8988T (cell line): ENCODE data around the gene EIPR1.

Source experiments
- DNase-seq: peaks from one replicate; pipeline ENCODE4 v3.0.0; 2011

The EIPR1 gene

DNA sequence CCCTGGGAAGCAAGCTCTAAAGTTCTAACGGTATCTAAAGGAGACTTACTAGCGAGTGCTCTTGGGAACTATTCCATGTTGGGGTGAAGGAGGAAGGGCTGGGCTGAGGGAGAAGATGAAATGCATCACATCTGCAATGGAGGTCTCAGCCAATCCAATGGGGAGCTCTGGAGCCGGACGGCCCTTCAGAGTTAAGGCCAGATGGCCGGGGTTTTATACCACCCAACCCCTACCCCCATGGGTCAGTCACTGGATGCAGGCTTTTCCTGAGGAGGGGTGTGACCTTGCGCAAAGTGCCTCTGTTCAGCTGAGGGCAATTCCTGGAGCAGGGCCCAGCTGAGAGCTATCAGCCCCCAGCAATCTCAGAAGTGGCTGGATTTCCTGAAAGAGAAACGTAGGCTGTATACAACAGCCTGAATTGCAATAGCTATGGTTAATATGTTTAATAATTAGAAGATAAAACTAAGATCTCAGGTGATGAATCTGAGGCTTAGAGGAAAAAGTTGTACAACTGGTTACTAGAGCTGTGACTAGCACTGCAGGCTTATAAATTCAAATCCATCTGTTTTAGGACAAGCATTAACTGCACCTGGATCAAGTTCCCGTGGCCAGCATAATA lies 21.6 kb downstream of the EIPR1 start:
- DNase-seq, result no peak

DNA sequence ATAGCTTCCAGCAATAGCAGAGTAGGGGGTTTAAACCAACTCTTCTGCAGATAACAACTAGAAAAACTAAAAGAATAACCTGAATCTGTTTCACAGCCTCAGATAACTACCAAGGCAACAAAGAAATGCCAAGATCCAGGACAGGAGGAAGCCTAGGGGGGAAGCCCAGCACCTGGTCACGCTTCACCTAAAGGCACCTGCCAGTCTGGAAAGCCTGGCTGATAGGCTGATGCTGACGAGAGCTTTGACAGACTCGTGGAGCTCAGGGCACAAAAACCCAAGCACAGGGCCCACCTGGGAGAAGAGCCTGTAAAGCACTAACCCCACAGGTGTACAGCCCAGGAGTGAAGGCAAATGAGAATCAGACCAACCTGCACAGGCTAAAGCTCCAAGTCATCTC lies 22.6 kb downstream of the EIPR1 start:
- DNase-seq, result no peak

DNA sequence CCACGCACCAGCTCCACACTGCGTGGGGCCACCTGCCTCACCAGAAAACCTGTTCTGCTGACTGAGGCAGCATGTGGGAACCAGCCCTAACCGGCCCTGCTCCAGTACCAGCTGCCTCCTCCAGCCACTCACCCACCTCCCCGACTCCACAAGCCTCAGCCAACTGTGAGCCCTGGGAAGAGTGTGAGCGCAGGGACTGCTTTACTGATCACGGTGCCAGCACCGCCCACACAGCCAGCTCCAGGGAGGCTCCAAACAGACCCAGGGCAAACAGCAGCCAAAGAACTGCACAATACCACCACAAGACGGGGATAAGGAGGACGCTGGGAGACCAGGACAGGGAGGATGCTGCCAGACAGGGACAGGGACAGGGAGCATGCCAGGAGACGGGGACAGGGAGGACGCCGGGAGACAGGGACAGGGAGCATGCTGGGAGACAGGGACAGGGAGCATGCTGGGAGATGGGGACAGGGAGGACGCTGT lies 28.4 kb downstream of the EIPR1 start:
- DNase-seq, result no peak

DNA sequence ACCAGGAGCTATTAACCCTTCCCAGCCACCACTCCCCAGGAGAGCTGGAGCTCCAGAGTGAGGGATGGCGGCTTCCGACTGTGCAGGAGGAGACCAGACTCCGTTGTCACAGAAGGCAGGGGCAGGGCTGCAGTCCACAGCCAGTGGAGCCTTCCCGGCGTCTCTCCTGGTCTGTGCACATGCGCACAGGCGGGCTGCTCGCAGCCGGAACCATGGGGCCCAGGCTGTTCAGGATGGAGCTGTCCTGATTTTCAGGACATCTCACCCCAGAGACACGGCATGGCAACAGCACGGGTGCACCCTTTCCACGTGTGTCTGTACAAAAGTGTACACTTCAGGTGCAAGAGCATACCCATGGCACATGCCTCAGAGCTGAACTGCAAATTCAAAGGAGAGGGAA lies 28.9 kb downstream of the EIPR1 start:
- no peak for DNase-seq

DNA sequence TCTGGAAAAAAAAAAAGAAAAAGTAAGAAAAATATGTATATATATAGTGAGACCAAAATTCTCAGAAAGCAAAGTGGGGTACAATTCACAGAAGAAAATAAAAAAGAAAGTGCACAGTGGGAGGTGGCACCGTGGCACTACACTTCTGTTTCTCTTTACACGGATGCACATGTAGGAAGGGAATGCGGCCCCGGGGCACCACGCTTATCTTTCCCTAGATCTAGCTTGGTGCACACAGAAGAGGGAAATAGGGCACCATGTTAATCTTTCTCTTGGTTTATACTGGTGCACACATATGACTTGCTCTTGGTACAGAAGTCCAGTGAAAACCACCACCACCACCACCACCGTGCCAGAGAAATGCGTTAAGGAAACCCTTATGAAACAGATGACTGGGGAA lies 32.0 kb downstream of the EIPR1 start:
- DNase-seq, result no peak

DNA sequence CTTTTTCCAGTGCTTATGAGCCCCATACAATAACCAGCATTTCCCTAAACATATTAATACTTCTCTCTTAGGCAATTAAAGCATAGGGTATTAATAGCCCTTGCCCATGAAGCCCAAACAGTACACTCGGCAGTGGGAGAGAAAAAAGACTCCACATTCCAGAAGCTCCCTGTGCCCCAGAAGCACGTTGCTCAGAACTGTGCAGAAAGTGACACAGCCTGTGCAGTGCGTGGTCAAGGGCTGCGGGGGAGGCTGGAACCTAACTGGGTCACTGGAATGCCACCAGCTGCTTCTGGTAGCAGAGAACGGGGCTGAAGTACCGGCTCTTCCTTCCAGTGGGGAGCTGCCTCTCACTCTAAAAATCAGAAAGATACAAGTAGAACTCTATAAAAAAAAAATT lies 32.7 kb downstream of the EIPR1 start:
- DNase-seq, result no peak

DNA sequence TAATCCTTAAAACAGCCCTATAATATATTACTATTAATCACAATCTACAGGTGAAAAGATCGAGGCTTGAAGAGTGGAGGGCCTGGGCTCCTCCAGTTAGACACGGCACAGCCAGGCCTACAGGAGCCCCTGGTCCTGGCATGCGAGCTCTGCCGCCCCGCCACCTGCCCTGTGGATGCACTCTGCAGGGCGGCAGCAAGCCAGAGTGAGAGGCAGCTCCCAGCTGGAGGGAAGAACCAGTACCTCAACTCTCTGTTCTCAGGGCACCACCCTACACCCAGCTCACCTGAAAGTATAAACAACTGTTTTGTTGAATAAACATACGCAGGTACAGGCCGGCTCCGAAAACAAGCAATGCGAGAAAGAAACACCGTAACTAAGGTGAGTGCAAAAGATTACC lies 34.6 kb downstream of the EIPR1 start:
- DNase-seq, result no peak

DNA sequence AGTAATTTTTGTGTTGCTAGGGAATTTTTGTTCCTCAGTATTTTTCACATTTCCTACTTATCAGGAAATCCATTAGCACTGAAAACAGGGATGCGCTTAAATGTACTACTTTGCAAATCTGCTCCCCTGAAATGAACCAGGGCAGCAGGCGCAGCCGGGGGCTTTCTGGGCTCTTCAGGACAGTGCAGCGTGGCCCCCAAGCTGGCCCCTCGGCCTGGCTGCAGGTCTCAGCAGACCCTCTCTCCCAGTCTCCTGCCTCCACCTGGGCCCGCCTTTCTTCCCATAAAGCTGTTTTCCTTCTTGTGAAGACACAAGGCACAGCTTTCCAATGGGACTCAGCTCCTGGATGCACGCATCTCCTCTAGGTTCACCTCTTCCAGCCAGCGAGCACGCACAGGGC lies 35.3 kb downstream of the EIPR1 start:
- DNase-seq, result no peak

DNA sequence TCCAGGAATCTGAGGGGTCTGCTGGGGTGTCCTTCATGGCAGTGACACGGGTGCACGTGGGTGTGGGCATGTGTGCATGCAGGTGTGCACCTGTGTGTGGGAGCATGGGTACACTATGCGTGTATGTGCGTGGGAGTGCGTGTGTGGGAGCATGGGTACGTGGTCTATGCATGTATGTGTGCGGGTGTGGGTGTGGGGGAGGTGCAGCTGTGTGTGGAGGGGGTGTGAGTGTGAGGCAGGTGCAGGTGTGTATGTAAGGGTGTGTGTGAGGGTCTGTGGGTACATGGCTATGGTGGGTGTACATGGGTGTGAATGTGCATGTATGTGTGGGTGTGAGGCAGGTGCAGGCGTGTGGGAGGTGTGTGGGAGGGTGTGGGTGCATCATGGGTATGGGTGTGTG lies 36.3 kb downstream of the EIPR1 start:
- no peak for DNase-seq

DNA sequence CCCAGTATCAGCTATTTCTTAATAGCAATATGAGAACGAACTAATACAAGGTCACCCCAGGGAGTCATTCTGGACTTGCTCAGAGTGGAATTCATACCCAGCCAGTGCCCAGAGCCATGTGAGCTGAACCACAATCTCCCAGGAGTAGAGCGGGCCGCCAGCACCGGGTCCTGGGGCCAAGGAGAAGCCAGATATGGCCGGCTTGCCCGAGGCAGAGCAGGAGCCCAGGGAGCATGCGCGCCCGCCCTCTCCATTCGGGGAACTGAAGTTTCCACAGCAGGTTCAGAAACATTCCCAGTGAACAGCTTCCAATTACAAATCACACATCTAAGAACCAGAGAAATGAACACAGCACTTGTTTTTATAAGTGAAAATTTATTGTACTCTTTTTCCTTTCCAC lies 37.5 kb downstream of the EIPR1 start:
- no peak for DNase-seq

DNA sequence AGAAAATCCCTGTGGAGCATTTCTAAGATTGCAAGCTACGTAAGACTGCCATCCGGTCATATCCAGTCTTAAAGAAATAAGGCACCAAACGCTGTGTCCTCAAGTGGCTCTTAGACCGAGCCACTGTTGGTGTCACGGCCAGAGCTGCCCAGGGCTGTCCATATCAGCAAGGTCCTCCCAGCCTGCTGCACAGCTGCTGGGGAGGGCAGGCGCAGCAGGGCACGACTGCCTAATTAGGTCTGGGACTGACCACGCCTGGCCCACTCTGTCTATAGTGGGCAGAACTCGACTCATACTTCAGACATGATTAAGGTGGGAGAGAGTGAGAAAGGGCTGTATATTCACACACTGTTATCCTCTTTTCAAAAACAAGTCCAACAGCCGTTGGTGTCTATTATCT lies 39.3 kb downstream of the EIPR1 start:
- no peak for DNase-seq

DNA sequence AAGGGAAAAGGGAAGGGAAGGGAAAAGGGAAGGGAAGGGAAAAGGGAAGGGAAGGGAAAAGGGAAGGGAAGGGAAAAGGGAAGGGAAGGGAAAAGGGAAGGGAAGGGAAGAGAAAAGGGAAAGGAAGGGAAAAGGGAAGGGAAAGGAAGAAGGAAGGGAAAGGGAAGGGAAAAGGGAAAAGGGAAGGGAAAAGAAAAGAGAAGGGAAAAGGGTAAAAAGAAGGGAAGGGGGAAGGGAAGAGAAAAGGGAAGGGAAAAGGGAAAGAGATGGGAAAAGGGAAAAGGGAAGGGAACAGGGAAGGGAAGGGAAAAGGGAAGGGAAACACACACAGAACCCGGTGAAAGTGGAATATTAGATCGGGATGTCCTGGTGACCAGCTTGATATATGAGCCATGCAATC lies 40.8 kb downstream of the EIPR1 start:
- DNase-seq, result no peak

DNA sequence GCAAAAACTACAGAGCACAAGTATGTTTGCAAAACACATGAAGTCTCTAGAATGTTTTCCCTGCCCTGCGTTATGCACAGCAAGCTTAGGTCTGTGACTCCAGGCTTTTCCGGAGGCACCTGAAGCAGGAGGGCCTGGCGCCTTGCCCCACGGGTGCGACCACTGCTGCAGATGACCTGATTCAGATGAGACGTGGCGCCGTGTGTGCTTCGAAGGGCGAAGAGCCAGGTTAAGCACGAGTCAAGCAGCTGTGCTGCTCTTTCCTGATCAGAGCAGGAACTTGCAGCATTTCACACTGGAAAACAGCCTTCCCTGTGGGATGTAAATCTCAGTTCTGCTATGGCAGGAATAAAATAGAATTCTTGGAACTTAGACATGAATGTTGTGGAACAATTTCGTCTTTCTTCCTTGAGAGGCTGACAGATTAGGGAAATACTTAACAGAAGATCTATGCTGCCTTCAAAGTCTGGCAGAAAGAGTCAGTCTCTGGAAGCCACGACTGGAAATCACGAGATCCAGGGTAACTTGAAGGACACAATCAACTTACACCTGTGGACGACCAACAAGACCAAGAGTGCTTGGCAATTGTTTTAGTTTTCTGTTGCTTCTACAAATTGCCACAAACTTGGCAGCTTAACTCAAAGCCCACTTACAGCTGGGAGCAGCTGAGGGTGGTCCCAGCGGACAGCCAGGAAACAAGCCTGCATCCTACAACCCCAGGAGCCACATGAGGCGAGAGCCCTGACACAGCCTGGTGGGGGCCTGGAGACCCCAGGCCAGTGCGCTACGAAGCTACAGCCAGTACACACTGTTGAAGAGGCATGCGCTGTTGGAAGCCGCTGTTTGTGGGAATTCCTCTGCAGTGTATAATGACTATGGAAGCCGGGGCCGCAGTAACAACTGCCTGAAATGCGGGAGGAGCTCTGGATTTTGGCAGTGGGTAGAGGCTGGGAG lies 42.9 kb downstream of the EIPR1 start:
- DNase-seq, result no peak

DNA sequence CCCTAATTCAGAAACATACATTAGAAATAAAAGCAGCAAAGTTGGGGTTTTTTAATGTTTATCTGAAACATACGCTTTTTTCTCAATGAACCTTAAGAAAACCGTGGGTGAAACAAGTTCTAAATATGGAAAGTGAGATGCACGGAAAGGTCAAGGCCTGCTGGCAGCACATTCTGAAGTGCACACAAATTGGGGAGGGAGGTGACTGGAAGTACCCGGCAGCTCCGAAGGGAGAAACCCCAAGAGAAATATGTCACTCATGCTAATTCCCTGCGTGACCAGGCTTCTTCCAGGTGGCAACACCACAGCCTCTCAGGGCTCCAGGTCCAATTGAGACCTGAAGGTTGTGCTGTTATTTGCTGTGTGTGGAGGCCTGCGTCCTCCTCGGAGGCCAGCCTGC lies 45.5 kb downstream of the EIPR1 start:
- no peak for DNase-seq

DNA sequence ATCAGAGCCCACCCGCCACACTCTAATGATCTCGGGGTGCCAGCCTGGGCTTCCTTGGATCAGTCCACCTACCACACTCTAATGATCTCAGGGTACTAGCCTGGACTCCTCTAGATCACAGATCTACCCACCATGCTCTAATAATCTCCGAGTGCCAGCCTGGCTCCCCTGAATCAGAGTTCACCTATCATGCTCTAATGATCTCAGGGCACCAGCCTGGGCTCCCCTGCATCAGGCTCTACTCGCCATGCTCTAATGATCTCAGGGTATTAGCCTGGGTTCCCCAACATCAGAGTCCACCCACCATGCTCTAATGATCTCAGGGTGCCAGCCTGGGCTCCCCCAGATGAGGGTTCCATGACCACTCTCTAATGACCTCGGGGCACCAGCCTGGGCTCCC lies 48.1 kb downstream of the EIPR1 start:
- no peak for DNase-seq

DNA sequence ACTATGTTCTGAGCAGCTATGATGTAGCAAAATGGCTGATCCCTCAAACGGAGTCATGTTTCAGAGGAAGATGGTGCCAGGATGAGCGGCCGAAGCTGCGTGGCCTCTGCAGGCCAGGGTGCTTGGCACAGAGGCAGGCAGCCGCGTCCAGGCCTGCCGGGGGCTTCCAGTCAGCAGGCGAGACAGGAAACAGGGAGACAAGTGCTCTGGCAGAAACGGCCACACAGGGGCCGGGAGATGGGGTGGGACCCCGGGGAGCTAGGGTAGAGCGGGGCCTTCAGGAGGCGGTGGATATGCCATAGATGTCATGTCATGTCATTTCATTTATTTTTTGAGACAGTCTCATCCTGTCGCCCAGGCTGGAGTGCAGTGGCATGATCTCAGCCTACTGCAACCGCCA lies 50.7 kb downstream of the EIPR1 start:
- DNase-seq, result no peak

DNA sequence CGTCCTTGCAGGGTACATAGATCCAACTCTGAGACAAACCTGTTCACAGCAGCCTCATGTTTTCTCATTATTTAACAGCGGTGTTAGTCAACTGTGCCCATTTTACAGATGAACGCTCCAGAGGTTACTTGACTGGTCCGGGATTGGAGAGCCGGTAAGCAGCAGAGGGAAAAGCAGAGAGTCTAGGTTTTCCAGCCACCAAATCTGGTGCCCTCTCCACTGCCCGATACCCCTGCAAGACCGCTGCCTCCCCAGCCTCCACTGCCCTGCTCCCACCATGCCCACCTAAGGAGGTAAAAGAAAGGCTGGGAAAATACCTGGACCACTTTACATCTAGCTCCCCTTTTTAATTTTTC lies 51.5 kb downstream of the EIPR1 start:
- no peak for DNase-seq

DNA sequence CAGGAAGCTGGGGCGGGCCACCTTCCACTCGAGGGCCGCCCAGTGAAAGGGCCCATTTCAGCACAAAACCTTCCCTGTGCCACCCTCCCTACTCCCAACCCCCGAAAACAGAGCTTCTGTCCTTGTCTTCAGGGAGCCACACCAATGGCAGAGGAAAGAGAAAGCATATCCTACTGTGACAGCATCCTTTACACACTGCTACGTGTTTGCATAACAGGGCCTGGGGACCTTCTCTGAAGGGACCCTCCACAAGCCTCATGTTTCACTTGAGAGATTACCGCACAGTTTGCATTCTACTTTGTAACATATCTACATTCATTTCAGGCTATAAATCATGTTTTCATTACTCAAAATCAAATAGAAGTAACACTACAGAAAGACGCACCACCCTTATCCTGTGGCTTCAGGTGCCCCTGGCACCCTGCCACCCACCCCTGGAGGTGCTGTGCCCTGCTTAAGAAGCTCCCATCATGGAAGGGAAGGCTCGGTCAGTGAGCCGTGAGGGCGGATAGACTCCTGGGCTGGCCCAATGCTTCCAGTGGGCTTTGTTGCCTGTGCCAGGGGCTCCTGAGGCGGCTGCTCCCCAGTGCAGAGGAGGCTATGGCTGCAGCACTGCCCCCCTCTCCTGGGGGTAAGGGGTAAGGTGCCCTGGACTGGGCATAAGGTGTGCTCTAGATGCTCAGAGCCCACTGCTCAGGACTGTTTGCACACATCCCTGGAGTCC lies 52.0 kb downstream of the EIPR1 start:
- DNase-seq, result no peak

DNA sequence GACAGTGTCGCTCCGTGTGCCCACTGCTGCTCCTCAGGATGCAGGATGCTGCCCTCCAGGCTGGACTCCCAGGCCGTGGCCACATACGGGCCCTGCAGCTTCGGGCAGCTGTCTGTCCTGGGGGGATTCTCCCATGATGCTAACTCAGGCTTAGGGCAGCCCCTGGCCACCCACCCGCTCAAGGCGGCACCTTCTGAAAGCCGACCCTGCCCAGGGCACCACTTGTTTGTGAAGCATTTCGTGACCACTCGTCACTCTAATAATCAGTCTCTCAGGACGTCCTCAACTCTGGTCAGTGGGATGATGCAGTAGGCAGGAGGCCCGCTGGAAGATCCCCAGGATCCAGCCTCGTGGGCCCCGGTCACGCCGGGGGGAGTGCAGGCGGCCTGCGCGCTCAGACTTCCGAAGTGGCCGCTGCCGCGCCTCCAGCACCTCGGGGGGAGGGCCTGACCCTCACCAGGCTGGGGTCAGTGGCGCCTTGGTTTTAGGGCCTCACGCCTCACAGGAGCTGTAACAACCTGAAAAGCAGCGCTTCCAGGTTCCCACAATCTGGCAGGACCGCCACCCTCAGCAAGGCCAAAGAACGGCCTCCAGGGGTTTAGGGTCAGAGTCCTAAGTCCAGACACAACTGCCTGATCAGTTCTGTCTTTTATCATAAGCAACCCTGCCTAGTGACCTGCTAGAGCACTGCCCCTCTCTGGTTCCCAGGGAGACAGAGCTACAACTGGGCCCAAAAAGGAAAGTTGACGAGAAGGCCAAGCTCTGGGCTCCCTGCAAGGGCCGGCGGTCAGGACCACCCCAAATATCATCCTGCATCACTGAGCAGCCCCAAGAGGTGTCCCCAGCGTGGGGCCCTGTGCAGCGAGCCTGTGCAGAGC lies 53.0 kb downstream of the EIPR1 start:
- DNase-seq, result no peak

DNA sequence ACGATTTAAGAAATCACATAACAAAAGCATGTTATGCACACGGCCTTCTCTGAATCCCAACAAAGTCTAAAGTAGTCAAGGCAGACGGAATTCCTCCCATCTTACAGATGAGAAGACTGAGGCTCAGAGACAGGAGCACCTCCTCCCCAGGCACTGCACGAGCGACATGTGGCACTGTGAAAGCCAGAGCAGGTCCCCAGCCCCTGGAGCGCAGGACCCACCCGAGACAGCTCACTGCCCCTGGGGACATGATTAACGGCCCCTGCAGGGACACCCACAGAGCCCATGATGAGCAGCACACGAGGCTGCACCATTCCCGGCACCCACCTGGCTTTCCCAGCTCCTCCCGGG lies 53.6 kb downstream of the EIPR1 start:
- no peak for DNase-seq

DNA sequence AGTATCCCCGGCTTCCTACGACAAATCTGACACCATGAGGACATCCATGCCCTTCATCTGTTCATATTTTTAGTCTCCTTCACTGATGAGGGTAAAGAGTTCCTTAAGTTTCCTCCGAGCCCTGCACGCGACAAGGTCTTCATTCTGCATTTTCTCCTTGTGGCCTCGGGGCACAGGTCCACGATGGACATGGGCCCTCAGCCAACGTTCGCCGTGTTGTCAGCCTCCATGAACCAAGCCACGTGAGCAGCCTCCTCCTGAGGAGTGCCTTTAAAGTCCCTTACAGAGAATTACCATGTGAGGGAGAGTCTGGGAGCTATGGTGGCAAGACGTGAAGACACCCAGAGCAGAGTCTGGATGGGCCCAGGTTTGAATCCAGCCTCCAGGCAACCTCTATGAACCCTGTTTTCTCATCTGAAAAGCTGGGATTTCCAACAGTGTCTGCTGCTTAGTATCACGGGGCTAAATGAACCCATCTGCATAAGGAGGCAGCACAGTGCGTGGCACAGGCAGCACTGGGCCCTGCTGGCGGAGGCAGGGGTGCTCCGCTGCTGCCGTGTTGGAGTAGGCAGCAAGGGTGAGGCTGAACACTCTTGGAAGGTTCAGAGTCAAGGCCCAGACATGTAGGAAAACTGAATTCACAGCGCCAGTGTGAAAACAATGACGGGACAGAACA lies 54.1 kb downstream of the EIPR1 start:
- DNase-seq, result no peak

DNA sequence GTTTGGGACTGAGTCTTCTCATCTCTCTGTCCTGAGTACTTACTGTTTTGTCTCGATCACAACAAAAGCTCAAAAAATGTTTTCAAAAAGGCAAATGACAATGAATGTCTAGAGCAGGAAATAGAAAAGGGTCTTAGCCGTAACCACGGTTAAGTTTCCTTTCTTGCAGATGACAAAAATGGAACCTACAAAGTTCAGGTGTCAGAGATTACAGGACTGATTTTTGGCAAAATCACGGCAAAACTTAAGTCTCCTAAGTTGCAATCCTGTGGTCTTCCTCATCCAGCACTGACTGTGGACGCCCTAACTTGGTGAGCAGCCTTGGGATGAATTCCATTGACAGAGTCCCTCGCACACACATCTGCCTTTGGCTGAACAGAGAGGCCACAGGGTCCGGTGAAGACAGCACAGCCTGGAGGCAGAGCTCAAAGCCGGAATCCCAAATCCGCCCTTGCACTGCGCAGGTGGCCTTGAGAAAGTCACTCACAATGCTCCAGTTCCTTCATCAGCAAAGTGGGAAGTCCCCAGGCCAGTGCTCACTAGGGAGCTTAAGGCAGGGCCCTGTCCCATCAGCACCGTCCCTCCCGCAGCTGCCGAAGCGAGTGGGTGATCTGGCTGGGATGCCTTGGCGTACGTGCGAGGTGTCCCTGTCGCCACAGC lies 55.2 kb downstream of the EIPR1 start:
- no peak for DNase-seq
